DMS79 (cell line): ENCODE measurements around the gene ATAD3B.
A peak's percentile ranks its signal among the peaks of the same experiment; 100 is the strongest.
"Not testable (repeated sequence)": the region's sequence is repeated elsewhere in the genome, so short reads cannot be mapped to it uniquely, and the experiment has no call there.

Source experiments
- DNase-seq: peaks from one replicate; lab custom pipeline; 2025; lab: John Stamatoyannopoulos, UW

ATAD3B gene

GRCh38 chr1:1471389-1472052 is at the start of gene ATAD3B:
TSS of gene ATAD3B (plus strand) at chr1:1471765. CDS start at chr1:1471885, 120 bp downstream.
- peak; percentile 89 for DNase-seq

- DNase-seq, result no peak
Observed at GRCh38 chr1:1421907-1422464, 49.6 kb upstream of the ATAD3B start.

GRCh38 chr1:1422465-1423244 is 48.9 kb upstream of the ATAD3B start:
- no peak for DNase-seq

- no peak for DNase-seq
Observed at GRCh38 chr1:1423245-1423597, 48.3 kb upstream of the ATAD3B start.

GRCh38 chr1:1424707-1425106 is 46.9 kb upstream of the ATAD3B start:
- DNase-seq, result no peak

- no peak for DNase-seq
Observed at GRCh38 chr1:1425426-1425752, 46.2 kb upstream of the ATAD3B start.

- no peak for DNase-seq
Observed at GRCh38 chr1:1425753-1426495, 45.6 kb upstream of the ATAD3B start.

GRCh38 chr1:1426496-1427105 is 45.0 kb upstream of the ATAD3B start:
- no peak for DNase-seq

- no peak for DNase-seq
Observed at GRCh38 chr1:1427106-1427819, 44.3 kb upstream of the ATAD3B start.

- no peak for DNase-seq
Observed at GRCh38 chr1:1427820-1428148, 43.8 kb upstream of the ATAD3B start.

GRCh38 chr1:1428174-1428573 is 43.4 kb upstream of the ATAD3B start:
- no peak for DNase-seq

- DNase-seq, result not testable (repeated sequence)
Observed at GRCh38 chr1:1428967-1429366, 42.6 kb upstream of the ATAD3B start.

GRCh38 chr1:1429671-1430073 is 41.9 kb upstream of the ATAD3B start:
- DNase-seq, result no peak

GRCh38 chr1:1430114-1430982 is 41.2 kb upstream of the ATAD3B start:
- peak; percentile 61 for DNase-seq

- DNase-seq, result no peak
Observed at GRCh38 chr1:1430992-1431844, 40.3 kb upstream of the ATAD3B start.

- no peak for DNase-seq
Observed at GRCh38 chr1:1431845-1432273, 39.7 kb upstream of the ATAD3B start.

GRCh38 chr1:1432274-1432950 is 39.2 kb upstream of the ATAD3B start:
- DNase-seq, result no peak

- no peak for DNase-seq
Observed at GRCh38 chr1:1432951-1433803, 38.4 kb upstream of the ATAD3B start.
